ENCODE results near the gene CAST.

- TF ChIP-seq POLR2A (IDR thresholded peaks at IDR 0.05) (peak; percentile 31 to 51), CTCF (IDR thresholded peaks at IDR 0.05) (no peak)
Measured at GRCh38 chr5:96661855-96662724, at the start of gene CAST.

Measured in uterus (tissue), 2 donors.